OCI-LY3 (cell line): ENCODE measurements around the gene SIGMAR1.

Experiments
- CTCF ChIP-seq: fragments of 200-600, 300-600 bp; sonication (generic); IDR thresholded peaks from 2 replicates; pipeline ENCODE4 v1.5.1; 2014; ENCODE audit warnings: antibody characterized with exemption, low read length, low read depth
- EZH2phosphoT487 ChIP-seq: fragments of 200-600 bp; shearing (Covaris generic); IDR thresholded peaks from 2 replicates; pipeline ENCODE4 v1.6.1; 2018; ENCODE audit warnings: antibody characterized with exemption, mixed run types, low read depth

- TF ChIP-seq CTCF, result no peak
- TF ChIP-seq EZH2phosphoT487, result no peak
Observed at GRCh38 chr9:34686732-34687131, 49.1 kb upstream of the SIGMAR1 start.
